Measurements from ENCODE around the gene LPIN2. TPM values are rescaled to one million over a fixed set of nuclear protein-coding genes. Genes with fewer than 3 reads are reported as not detected.
A peak's percentile ranks its signal among the peaks of the same experiment; 100 is the strongest.

The LPIN2 gene
- total and polyA plus RNA-seq, 2 of the 13 experiments (the other 11 are each of a cell fraction or from before 2014, with no cell fraction given) = 46.0 to 119 TPM

- no peak; the same call in 2 of the 3 replicates for ATAC-seq
- TF ChIP-seq ZBTB21 (CRISPR knock-in tag; IDR thresholded peaks at IDR 0.05) (no peak), ZBTB38 (CRISPR knock-in tag; IDR thresholded peaks at IDR 0.05) (peak; percentile 30; the same call in 1 of the 2 replicates), ZNF33A (CRISPR knock-in tag; IDR thresholded peaks at IDR 0.05; ENCODE audit: borderline replicate concordance) (no peak), ZNF570 (CRISPR knock-in tag; IDR thresholded peaks at IDR 0.05; ENCODE audit: borderline replicate concordance) (no peak), KLF11 (CRISPR knock-in tag; IDR thresholded peaks at IDR 0.05) (no peak), CERS6 (CRISPR knock-in tag; IDR thresholded peaks at IDR 0.05) (no peak), SPEN (CRISPR knock-in tag; IDR thresholded peaks at IDR 0.05; ENCODE audit: low read depth) (no peak), GATAD1 (CRISPR knock-in tag; IDR thresholded peaks at IDR 0.05) (peak; percentile 44; the same call in 1 of the 2 replicates), MAX (IDR thresholded peaks at IDR 0.05) (no peak), NFYB (CRISPR knock-in tag; IDR thresholded peaks at IDR 0.05) (no peak), CREB3 (CRISPR knock-in tag; IDR thresholded peaks at IDR 0.05) (no peak), NAIF1 (CRISPR knock-in tag; IDR thresholded peaks at IDR 0.05; ENCODE audit: borderline replicate concordance) (no peak), ARHGAP35 (CRISPR knock-in tag; IDR thresholded peaks at IDR 0.05; ENCODE audit: borderline replicate concordance) (no peak), ZNF326 (CRISPR knock-in tag; IDR thresholded peaks at IDR 0.05; ENCODE audit: borderline replicate concordance) (no peak), PHB2 (IDR thresholded peaks at IDR 0.05; ENCODE audit: partially characterized antibody) (no peak), ZNF577 (CRISPR knock-in tag; IDR thresholded peaks at IDR 0.05; ENCODE audit: borderline replicate concordance, low read depth) (no peak), ZNF382 (CRISPR knock-in tag; IDR thresholded peaks at IDR 0.05; ENCODE audit: borderline replicate concordance) (no peak), ZNF775 (CRISPR knock-in tag; IDR thresholded peaks at IDR 0.05; ENCODE audit: borderline replicate concordance) (no peak)
- TF ChIP-seq, protein P1, sequence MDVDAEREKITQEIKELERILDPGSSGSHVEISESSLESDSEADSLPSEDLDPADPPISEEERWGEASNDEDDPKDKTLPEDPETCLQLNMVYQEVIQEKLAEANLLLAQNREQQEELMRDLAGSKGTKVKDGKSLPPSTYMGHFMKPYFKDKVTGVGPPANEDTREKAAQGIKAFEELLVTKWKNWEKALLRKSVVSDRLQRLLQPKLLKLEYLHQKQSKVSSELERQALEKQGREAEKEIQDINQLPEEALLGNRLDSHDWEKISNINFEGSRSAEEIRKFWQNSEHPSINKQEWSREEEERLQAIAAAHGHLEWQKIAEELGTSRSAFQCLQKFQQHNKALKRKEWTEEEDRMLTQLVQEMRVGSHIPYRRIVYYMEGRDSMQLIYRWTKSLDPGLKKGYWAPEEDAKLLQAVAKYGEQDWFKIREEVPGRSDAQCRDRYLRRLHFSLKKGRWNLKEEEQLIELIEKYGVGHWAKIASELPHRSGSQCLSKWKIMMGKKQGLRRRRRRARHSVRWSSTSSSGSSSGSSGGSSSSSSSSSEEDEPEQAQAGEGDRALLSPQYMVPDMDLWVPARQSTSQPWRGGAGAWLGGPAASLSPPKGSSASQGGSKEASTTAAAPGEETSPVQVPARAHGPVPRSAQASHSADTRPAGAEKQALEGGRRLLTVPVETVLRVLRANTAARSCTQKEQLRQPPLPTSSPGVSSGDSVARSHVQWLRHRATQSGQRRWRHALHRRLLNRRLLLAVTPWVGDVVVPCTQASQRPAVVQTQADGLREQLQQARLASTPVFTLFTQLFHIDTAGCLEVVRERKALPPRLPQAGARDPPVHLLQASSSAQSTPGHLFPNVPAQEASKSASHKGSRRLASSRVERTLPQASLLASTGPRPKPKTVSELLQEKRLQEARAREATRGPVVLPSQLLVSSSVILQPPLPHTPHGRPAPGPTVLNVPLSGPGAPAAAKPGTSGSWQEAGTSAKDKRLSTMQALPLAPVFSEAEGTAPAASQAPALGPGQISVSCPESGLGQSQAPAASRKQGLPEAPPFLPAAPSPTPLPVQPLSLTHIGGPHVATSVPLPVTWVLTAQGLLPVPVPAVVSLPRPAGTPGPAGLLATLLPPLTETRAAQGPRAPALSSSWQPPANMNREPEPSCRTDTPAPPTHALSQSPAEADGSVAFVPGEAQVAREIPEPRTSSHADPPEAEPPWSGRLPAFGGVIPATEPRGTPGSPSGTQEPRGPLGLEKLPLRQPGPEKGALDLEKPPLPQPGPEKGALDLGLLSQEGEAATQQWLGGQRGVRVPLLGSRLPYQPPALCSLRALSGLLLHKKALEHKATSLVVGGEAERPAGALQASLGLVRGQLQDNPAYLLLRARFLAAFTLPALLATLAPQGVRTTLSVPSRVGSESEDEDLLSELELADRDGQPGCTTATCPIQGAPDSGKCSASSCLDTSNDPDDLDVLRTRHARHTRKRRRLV (CRISPR knock-in tag; IDR thresholded peaks at IDR 0.05) = no peak
These were observed 2.3 kb upstream of the LPIN2 start for GRCh38 chr18:3015204-3015592.

More at GRCh38 chr18:3015204-3015592, 2.3 kb upstream of the LPIN2 start:
- H3K79me2 ChIP-seq (ENCODE audit: insufficient read depth, low read length) = peaks cover 22% of the 10 kb centered on the region
- peaks cover 16% of the 10 kb centered on the region for H4K20me1 ChIP-seq (ENCODE audit: insufficient read depth, low read length)
- no peaks in the 10 kb centered on the region; a peak in 1 of 5 replicates for H3K27me3 ChIP-seq (ENCODE audit: control insufficient read depth in 1 of 2, insufficient read depth in 2 of 2, low read length in 2 of 2)
- H3K9me3 ChIP-seq (ENCODE audit: low read length) = no peaks in the 10 kb centered on the region
- peak overlapping the region; percentile 30 to 69 (median 66); a peak in 4 of 6 replicates for H3K4me3 ChIP-seq (replicated peaks in 1 of 3; ENCODE audit: insufficient read depth in 1 of 3, low read depth in 2 of 3, low read length in 3 of 3)
- in situ Hi-C loops (cut with HindIII; ENCODE audit: extremely low pct_ligation_motif_present, low pct_unique_long_range_greater_than_20kb) (loop anchor here (5.0 kb wide), 1 partner anchor 47 kb away; no protein-coding TSS in a partner anchor), intact Hi-C loops (cut with micrococcal nuclease; ENCODE audit: unreplicated experiment) (no loop called here)
- ChIA-PET POLR2A (interaction anchor here (1.1 to 5.1 kb wide), 8 partner anchors 12 to 232 kb away, joined by 3 to 26 read pairs (median 10); partner anchors contain the start of gene MYL12A), CTCF (ENCODE audit: low intra/inter-chr PET ratio, low total read pairs) (no interaction called here)
- H3K9ac ChIP-seq (ENCODE audit: insufficient read depth, low read depth, low read length) = peak overlapping the region; percentile 80; the same call in 1 of the 2 replicates
- peak overlapping the region; percentile 91 for H3K27ac ChIP-seq (ENCODE audit: extremely low read length, insufficient read depth, low read length)
- peaks cover 62% of the 10 kb centered on the region for H3K4me1 ChIP-seq (ENCODE audit: insufficient read depth, low read length)
- no TSS peak for BruUV-seq (replicated peaks)
- peak; percentile 69 for DNase-seq (ENCODE audit: low spot score)
- H3K36me3 ChIP-seq (replicated peaks in 1 of 2; ENCODE audit: control insufficient read depth in 1 of 2, insufficient read depth in 2 of 2, low read length in 2 of 2) = peaks cover 1 to 15% of the 10 kb centered on the region in 2 experiments; a peak in 2 of 5 replicates
- 25% methylated on average over 4 of the region's 4 CpGs for WGBS (ENCODE audit: low lambda C conversion rate)
- FAIRE-seq = no peak
- H3K4me2 ChIP-seq (ENCODE audit: low read depth, low read length) = peak overlapping the region; percentile 69
- H2AFZ ChIP-seq (ENCODE audit: low read length) = no peak overlapping the region

Data from HepG2 (cell line).